ACC112 (cell line): ENCODE results near the gene BAMBI.

Source experiments
- H2AFZ ChIP-seq: fragments of 200-600 bp; sonication (generic); one replicate; pipeline ENCODE4 v1.6.0; 2017; ENCODE audit warnings: antibody characterized with exemption, low read length; ENCODE audit not compliant: unreplicated experiment
- H3K27ac ChIP-seq: fragments of 200-600 bp; sonication (generic); 2 replicates; pipeline ENCODE4 v1.5.1; 2014; ENCODE audit warnings: low read depth, mild to moderate bottlenecking, antibody characterized with exemption, low read length, moderate library complexity
- H3K27me3 ChIP-seq: fragments of 200-600 bp; sonication (generic); 2 replicates; pipeline ENCODE4 v1.6.1; 2014; ENCODE audit warnings: mild to moderate bottlenecking, antibody characterized with exemption, low read length, moderate library complexity, mixed read lengths; ENCODE audit not compliant: insufficient read depth
- H3K36me3 ChIP-seq: fragments of 200-600 bp; sonication (generic); 2 replicates; pipeline ENCODE4 v1.6.1; 2016; ENCODE audit warnings: mild to moderate bottlenecking, antibody characterized with exemption, low read length, moderate library complexity, mixed read lengths; ENCODE audit not compliant: insufficient read depth
- H3K4me1 ChIP-seq: fragments of 200-600 bp; sonication (generic); one replicate; pipeline ENCODE4 v1.6.1; 2016; ENCODE audit warnings: low read length, mixed read lengths; ENCODE audit not compliant: insufficient read depth, unreplicated experiment, control insufficient read depth
- H3K4me3 ChIP-seq: fragments of 200-600 bp; sonication (generic); 2 replicates; pipeline ENCODE4 v1.5.1; 2014; ENCODE audit warnings: mild to moderate bottlenecking, low read depth, low read length
- H3K79me2 ChIP-seq: fragments of 200-600 bp; sonication (generic); one replicate; pipeline ENCODE4 v1.6.0; 2016; ENCODE audit warnings: low read length; ENCODE audit not compliant: control insufficient read depth, unreplicated experiment, insufficient read depth

BAMBI gene

GRCh38 chr10:28717656-28718201 is 40.4 kb downstream of the BAMBI start:
- Histone ChIP-seq H3K4me1 (peaks cover 21% of the 10 kb centered on the region), H3K4me3 (no peak overlapping the region), H3K79me2 (no peaks in the 10 kb centered on the region), H2AFZ (no peak overlapping the region), H3K27ac (no peak overlapping the region), H3K36me3 (no peaks in the 10 kb centered on the region), H3K27me3 (no peaks in the 10 kb centered on the region)

- Histone ChIP-seq H2AFZ (no peak overlapping the region), H3K4me3 (no peak overlapping the region; the same call in 1 of the 2 replicates), H3K79me2 (no peaks in the 10 kb centered on the region), H3K27me3 (no peaks in the 10 kb centered on the region), H3K27ac (no peak overlapping the region), H3K36me3 (no peaks in the 10 kb centered on the region), H3K4me1 (peaks cover 21% of the 10 kb centered on the region)
Observed at GRCh38 chr10:28719789-28720436, 42.6 kb downstream of the BAMBI start.

DNA sequence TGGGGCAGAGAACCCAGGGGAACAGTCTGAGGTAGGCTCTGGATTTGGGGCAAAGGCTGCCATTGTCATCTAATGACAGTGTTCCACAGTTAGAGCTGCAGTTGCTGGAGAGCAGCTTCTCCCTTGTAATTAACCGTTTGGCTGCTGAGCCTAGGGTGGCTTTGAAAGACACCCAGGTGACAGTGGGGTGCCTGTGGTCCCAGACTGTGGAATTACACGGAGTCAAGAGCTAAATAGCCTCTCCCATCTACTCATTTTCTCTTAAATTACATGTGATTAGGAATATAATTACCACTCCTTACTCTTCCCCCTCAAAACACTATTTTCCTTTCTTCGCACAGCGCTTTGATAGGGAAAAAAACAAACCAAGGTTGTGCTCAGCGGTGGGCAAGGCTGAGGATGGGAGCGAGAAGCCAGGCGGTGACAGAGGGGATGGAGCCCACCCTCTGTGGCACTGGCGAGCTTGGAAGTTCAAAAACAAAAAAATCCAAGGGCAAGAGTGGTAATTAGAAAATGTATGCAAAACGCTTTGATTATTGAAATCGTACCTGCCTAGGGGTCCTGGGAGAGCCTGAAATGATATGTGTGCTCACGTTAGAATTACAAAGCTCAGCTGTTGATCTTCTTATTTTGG is 44.1 kb downstream of the BAMBI start:
- peak overlapping the region; percentile 79; the same call in 1 of the 2 replicates for H3K4me3 ChIP-seq

DNA sequence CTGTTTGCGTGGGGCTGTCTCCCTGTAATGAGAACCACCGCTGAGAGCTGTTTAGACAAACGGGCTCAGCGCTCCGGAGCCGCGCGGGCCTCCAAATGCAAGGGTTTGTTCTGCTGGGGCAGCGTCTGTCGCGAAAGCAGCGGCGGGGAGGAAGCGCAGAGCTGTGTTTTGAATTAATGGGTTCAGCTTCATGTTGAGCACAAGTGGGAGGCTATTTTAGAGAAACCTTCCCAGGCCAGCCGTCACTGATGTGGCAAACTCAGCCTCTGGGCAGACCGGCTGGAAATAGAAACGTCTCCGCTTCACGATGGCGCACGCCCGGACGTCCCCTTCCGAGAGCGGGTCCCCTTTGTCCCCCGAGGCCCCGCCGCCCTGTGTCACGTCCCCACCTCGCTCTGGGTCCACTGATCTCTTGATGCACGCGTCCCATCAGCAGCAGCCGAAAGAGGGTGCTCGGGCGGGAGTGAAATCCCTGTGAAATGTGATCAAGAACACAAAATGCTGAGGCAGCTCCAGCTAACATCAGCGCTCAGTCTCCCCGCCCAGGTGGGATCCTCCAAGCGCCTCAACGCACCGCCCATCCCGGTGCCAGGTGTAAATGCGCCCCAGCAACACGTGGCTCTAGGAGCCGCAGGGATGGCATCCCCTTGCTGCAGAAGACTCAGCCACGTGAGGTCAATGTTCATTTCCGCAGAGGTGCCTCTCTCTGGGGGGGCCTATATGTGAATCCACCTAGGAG is 44.9 kb downstream of the BAMBI start:
- Histone ChIP-seq H3K4me3 (peak overlapping the region; percentile 79), H3K79me2 (no peaks in the 10 kb centered on the region), H3K36me3 (no peaks in the 10 kb centered on the region), H3K4me1 (peaks cover 21% of the 10 kb centered on the region), H2AFZ (peak overlapping the region; percentile 78), H3K27ac (no peak overlapping the region), H3K27me3 (no peaks in the 10 kb centered on the region)

More for the DNA sequence above, 44.1 kb downstream of the BAMBI start:
- Histone ChIP-seq H3K27ac (no peak overlapping the region), H3K36me3 (no peaks in the 10 kb centered on the region), H2AFZ (peak overlapping the region; percentile 78), H3K27me3 (no peaks in the 10 kb centered on the region), H3K79me2 (no peaks in the 10 kb centered on the region), H3K4me1 (peaks cover 21% of the 10 kb centered on the region)

GRCh38 chr10:28728366-28728765 is 51.0 kb downstream of the BAMBI start:
- no peaks in the 10 kb centered on the region for H3K27me3 ChIP-seq
- H3K27ac ChIP-seq: no peak overlapping the region
- H2AFZ ChIP-seq: no peak overlapping the region
- H3K79me2 ChIP-seq: no peaks in the 10 kb centered on the region
- H3K4me3 ChIP-seq: no peak overlapping the region
- peaks cover 8% of the 10 kb centered on the region for H3K4me1 ChIP-seq
- H3K36me3 ChIP-seq: no peaks in the 10 kb centered on the region

- Histone ChIP-seq H3K4me1 (peaks cover 8% of the 10 kb centered on the region), H3K27me3 (no peaks in the 10 kb centered on the region), H3K4me3 (peak overlapping the region; percentile 43), H3K27ac (peak overlapping the region; percentile 4; the same call in 1 of the 2 replicates), H2AFZ (peak overlapping the region; percentile 88), H3K36me3 (no peaks in the 10 kb centered on the region), H3K79me2 (no peaks in the 10 kb centered on the region)
Observed at GRCh38 chr10:28730031-28730778, 52.9 kb downstream of the BAMBI start.

GRCh38 chr10:28732091-28732490 is 54.8 kb downstream of the BAMBI start:
- Histone ChIP-seq H2AFZ (no peak overlapping the region), H3K27ac (no peak overlapping the region), H3K27me3 (no peaks in the 10 kb centered on the region; the same call in 1 of the 2 replicates), H3K4me1 (peaks cover 8% of the 10 kb centered on the region), H3K79me2 (no peaks in the 10 kb centered on the region), H3K36me3 (no peaks in the 10 kb centered on the region), H3K4me3 (no peak overlapping the region)
